Measurements from ENCODE around the gene NPAS3. TPM values are rescaled to one million over a fixed set of nuclear protein-coding genes. Genes with fewer than 3 reads are reported as not detected.

Gene NPAS3
- total RNA-seq, 1 donor from 2014 or later, result 6.1 TPM

- H3K27ac Mint-ChIP-seq, result no peak overlapping the region
- H3K4me1 Mint-ChIP-seq (ENCODE audit: low read depth), result peaks cover 11% of the 10 kb centered on the region
- H3K36me3 Mint-ChIP-seq (ENCODE audit: insufficient read depth), result no peaks in the 10 kb centered on the region
- H3K27me3 Mint-ChIP-seq, result peaks cover 2% of the 10 kb centered on the region
- TF ChIP-seq CTCF (IDR thresholded peaks at IDR 0.05; ENCODE audit: unreplicated experiment), result no peak
- no peak for DNase-seq (ENCODE audit: low spot score, unreplicated experiment)
- H3K4me3 Mint-ChIP-seq (ENCODE audit: low read depth), result no peak overlapping the region
- H3K9me3 Mint-ChIP-seq (ENCODE audit: low read depth), result peaks cover 3% of the 10 kb centered on the region
Measured at GRCh38 chr14:33736299-33736825, 797.7 kb downstream of the NPAS3 start.

- Mint-ChIP-seq H3K4me1 (ENCODE audit: low read depth) (peaks cover 11% of the 10 kb centered on the region), H3K27me3 (peaks cover 2% of the 10 kb centered on the region), H3K4me3 (ENCODE audit: low read depth) (no peak overlapping the region), H3K36me3 (ENCODE audit: insufficient read depth) (no peaks in the 10 kb centered on the region), H3K27ac (no peak overlapping the region), H3K9me3 (ENCODE audit: low read depth) (peaks cover 3% of the 10 kb centered on the region)
- no peak for TF ChIP-seq CTCF (IDR thresholded peaks at IDR 0.05; ENCODE audit: unreplicated experiment)
- DNase-seq (ENCODE audit: low spot score, unreplicated experiment), result no peak
Measured at GRCh38 chr14:33736979-33737378, 798.3 kb downstream of the NPAS3 start.

- Mint-ChIP-seq H3K9me3 (ENCODE audit: low read depth) (peaks cover 3% of the 10 kb centered on the region), H3K27me3 (no peaks in the 10 kb centered on the region), H3K4me3 (ENCODE audit: low read depth) (no peak overlapping the region), H3K36me3 (ENCODE audit: insufficient read depth) (no peaks in the 10 kb centered on the region), H3K27ac (no peak overlapping the region), H3K4me1 (ENCODE audit: low read depth) (peaks cover 11% of the 10 kb centered on the region)
- TF ChIP-seq CTCF (IDR thresholded peaks at IDR 0.05; ENCODE audit: unreplicated experiment), result no peak
- no peak for DNase-seq (ENCODE audit: low spot score, unreplicated experiment)
Measured at GRCh38 chr14:33737446-33737845, 798.8 kb downstream of the NPAS3 start.

GRCh38 chr14:33738029-33738428 lies 799.4 kb downstream of the NPAS3 start:
- Mint-ChIP-seq H3K27ac (no peak overlapping the region), H3K27me3 (no peaks in the 10 kb centered on the region), H3K4me3 (ENCODE audit: low read depth) (no peak overlapping the region), H3K9me3 (ENCODE audit: low read depth) (peaks cover 6% of the 10 kb centered on the region), H3K36me3 (ENCODE audit: insufficient read depth) (peaks cover 3% of the 10 kb centered on the region), H3K4me1 (ENCODE audit: low read depth) (peaks cover 11% of the 10 kb centered on the region)
- no peak for TF ChIP-seq CTCF (IDR thresholded peaks at IDR 0.05; ENCODE audit: unreplicated experiment)
- DNase-seq (ENCODE audit: low spot score, unreplicated experiment), result no peak

- H3K27ac Mint-ChIP-seq, result no peak overlapping the region
- H3K27me3 Mint-ChIP-seq, result no peaks in the 10 kb centered on the region
- H3K4me3 Mint-ChIP-seq (ENCODE audit: low read depth), result no peak overlapping the region
- H3K4me1 Mint-ChIP-seq (ENCODE audit: low read depth), result peaks cover 11% of the 10 kb centered on the region
- no peak for TF ChIP-seq CTCF (IDR thresholded peaks at IDR 0.05; ENCODE audit: unreplicated experiment)
- H3K9me3 Mint-ChIP-seq (ENCODE audit: low read depth), result peaks cover 7% of the 10 kb centered on the region
- DNase-seq (ENCODE audit: low spot score, unreplicated experiment), result no peak
- peaks cover 3% of the 10 kb centered on the region for H3K36me3 Mint-ChIP-seq (ENCODE audit: insufficient read depth)
Measured at GRCh38 chr14:33738491-33738890, 799.8 kb downstream of the NPAS3 start.

All from progenitor cell of endocrine pancreas (in vitro differentiated cells).